Dedifferentiated amniotic fluid mesenchymal stem cell (primary cell): ENCODE measurements around the gene CA10.

Source experiments
- DNase-seq: peaks from one replicate; pipeline ENCODE4 v3.0.0-alpha.2; 2016; ENCODE audit errors: extremely low spot score

Gene CA10

DNA sequence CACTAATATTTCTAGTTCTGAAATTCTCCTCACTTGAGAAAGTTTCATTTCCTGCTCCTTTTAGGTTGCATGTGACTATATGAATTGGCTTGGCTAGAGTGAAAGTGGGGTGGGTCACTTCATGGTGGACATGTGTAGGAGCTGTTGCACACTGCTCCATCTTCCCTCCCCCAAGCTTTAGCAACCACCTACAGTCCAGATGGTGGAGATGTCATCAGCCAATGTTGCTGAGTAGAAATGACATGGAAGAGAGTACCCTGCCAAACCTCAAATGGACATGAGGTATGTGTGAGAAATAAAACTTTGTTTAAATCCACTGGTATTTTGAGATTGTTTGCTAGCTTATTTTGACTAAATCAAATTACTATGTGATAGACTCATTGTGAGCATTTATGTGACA is 281.5 kb downstream of the CA10 start:
- no peak for DNase-seq

- no peak for DNase-seq
These were observed 285.2 kb downstream of the CA10 start for GRCh38 chr17:51873302-51873701.

- no peak for DNase-seq
These were observed 289.1 kb downstream of the CA10 start for GRCh38 chr17:51869387-51869786.

GRCh38 chr17:51860954-51861561 is 297.5 kb downstream of the CA10 start:
- DNase-seq = no peak

DNA sequence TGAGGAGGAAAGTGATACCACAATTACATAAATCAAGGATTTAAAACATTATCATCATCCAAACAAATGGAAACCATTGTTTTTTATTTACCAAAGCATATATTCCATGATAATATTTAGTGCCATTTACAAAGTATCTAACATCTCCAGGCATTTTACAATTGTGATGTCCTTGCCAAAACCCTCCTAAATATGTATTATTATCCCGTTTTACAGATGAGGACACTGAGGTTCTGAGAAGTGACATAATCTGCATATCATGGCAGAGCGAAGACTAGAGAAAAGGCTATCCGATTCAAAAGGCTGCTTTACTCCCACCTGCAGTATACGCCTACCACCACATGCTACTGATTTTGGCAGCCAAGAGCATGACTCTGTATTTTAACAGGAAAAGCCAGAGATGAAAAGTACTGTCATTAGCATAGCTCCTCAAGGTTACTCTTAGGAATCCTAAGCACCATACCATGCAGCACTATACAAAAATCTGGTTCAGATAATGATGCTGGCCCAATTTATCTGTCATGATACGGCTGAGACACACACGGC is 301.4 kb downstream of the CA10 start:
- no peak for DNase-seq

- no peak for DNase-seq
These were observed 302.7 kb downstream of the CA10 start for GRCh38 chr17:51855806-51856205.

DNA sequence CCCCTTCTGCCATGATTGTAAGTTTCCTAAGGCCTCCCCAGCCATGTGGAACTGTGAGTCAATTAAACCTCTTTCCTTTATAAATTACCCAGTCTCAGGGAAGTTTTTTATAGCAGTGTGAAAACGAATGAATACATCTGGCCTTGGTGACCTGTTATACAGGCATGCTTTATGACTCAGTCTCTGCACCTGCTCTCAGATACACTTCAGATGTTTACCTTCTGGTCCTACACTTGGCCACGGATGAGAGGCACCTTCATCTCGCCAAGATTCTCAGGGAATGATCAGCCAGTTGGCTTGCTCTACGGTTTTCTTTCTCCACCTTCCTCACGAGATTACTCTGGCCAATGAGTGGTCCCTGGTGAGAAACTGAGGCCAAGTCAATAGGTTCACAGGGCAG is 304.7 kb downstream of the CA10 start:
- no peak for DNase-seq

DNA sequence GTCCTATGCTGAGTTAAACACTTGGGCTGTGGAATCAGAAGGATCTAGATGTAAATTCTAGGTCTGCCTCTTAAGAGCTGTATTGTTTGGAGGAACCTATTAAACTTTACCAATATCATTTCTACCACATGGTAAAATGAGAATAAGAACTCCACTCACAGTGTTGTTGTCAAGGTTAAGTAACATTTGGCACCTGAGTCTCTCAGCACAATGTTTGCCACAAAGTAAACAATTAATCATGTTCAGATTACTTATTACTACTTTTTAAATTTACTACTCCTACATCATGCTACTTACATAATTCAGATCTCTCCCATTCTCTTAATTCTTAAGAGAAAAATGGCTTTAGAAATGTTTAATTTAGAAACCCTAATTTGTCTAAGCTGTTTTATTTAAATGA is 305.9 kb downstream of the CA10 start:
- no peak for DNase-seq

DNA sequence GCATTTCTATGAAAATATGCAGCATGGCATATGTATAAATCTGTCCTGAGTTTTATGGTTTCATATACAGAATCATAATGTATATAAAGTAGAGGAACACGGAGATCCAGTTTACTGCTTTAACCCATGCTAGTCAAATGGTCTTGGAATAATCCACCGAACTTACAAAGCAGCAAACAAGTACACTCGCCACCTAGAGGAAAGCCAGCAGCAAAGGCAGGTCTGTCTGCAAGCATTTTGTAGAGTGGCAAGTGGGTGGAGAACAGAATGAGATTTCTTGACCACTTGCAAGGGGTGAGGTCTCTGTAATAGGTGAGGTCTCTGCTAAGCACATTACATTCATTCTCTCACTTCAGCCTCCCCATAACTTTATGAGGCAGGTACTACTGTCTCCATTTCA is 308.3 kb downstream of the CA10 start:
- no peak for DNase-seq

DNA sequence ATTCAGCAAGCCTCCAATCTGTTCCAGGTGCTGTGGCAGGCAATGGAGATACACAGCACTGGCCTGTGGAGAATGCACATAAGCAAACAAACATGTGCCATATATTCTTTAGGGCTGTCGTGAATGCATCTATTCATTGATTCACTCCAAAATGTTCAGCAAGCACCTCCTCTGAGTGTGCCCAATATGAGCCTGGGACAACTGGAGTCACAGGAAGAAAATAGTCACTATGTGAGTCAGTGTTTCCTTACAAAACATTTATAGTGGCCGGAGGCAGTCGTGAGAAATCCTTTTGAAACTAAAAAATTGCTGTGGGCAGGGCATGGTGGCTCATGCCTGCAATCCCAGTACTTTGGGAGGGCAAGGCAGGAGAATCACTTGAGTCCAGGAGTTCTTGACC is 310.1 kb downstream of the CA10 start:
- no peak for DNase-seq

GRCh38 chr17:51846566-51846965 is 311.9 kb downstream of the CA10 start:
- no peak for DNase-seq

GRCh38 chr17:51845776-51846175 is 312.7 kb downstream of the CA10 start:
- no peak for DNase-seq

- DNase-seq = no peak
These were observed 315.8 kb downstream of the CA10 start for GRCh38 chr17:51842763-51843162.

- DNase-seq = no peak
These were observed 316.8 kb downstream of the CA10 start for GRCh38 chr17:51841669-51842068.

GRCh38 chr17:51840688-51841087 is 317.8 kb downstream of the CA10 start:
- no peak for DNase-seq

GRCh38 chr17:51833620-51834019 is 324.9 kb downstream of the CA10 start:
- no peak for DNase-seq

DNA sequence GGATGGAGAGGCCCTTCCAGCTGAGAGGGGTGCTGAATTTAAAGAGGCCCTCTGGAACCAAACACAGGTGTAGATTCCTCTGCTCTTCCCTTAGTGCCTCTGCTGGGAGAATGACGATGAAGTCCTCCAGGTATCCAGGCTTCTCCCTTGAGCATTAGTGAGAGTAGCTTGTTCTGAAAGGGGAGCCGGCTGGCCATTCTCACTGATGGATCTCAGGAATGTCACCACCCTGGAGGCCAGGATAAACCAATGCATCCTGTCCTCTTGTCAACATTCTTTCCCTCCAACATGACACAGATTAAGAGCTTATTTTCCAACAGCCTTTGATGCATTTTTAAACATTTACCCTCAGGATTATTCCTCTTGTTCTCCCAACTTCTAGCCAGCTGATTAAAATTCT is 325.5 kb downstream of the CA10 start:
- no peak for DNase-seq

DNA sequence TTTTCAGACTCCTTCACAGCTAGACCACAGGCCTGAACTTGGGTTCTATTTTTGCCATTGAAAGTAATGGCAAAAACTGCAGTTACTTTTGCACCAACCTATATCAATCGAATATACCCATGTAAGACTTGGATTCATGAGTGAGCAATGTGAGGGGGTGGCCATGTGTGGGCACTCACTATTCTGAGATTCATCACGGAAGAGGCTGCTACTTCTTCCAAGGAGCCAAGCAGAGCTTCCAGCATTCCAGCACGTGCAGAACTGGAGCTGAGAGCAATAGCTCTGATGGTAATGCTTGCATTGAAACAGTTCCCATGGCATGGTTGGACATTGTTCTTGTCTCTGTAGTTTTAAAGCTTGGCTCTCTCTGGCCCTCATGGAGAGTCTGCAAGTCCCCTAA is 327.6 kb downstream of the CA10 start:
- no peak for DNase-seq

DNA sequence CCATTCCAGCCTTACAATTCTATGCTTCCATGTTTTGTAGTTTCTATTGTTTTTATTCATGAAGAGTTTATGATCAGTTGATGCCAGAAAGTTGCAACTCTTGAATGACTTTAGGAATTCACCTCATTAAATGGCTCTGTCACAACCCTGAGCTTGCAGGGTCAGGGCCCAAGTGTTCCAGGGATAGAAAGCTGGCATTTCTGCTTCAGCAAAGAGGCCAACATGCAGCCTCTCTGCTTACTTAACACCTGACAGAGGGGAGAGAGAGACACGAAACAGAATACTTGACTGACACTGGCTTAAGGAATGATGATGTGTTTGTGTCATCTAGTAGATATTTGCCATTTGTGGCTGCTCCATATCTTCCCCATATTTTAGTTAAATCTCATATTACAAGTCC is 328.1 kb downstream of the CA10 start:
- no peak for DNase-seq

- no peak for DNase-seq
These were observed 329.6 kb downstream of the CA10 start for GRCh38 chr17:51828901-51829300.

GRCh38 chr17:51827140-51827539 is 331.4 kb downstream of the CA10 start:
- no peak for DNase-seq

DNA sequence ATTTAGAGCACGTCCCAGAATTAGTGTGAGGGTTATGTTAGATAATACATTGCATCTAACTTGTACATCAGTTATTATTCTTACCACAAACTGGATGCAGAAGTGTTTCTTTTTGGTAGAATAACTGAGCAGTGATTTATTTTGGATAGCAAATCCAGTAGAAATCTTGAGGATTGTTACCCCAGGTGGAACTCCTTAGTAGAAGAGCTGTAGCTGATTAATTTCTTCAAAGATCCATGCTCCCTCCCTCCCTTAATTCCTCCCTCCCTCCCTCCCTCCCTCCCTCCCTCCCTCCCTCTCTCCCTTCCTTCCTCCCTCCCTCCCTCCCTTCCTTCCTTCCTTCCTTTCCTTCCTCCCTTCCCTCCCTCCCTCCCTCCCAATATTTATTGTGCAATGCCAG is 337.7 kb downstream of the CA10 start:
- DNase-seq = no peak

GRCh38 chr17:51820252-51820651 is 338.3 kb downstream of the CA10 start:
- no peak for DNase-seq
